Osteoblast (primary cell): ENCODE data around the gene C5. TPM values are rescaled to one million over a fixed set of nuclear protein-coding genes. Genes with fewer than 3 reads are reported as not detected.
"Not testable (repeated sequence)": the region's sequence is repeated elsewhere in the genome, so short reads cannot be mapped to it uniquely, and the experiment has no call there.

Source experiments
- DNase-seq: peaks from one replicate; pipeline ENCODE4 v3.0.0; 2011; ENCODE audit warnings: low spot score, mixed read lengths; ENCODE audit not compliant: insufficient read length; ENCODE audit errors: missing footprints
- H2AFZ ChIP-seq: 2 replicates; pipeline ENCODE4 v1.6.0; 2011; ENCODE audit warnings: mild to moderate bottlenecking, low read length
- H3K27ac ChIP-seq: 2 replicates; pipeline ENCODE4 v1.5.1; 2011; ENCODE audit warnings: mild to moderate bottlenecking, low read depth, low read length, moderate library complexity
- H3K27me3 ChIP-seq: 2 replicates; pipeline ENCODE4 v1.6.0; 2012; ENCODE audit warnings: mild to moderate bottlenecking, control low read depth, inconsistent platforms, low read length, moderate library complexity; ENCODE audit not compliant: insufficient read depth
- H3K36me3 ChIP-seq: 2 replicates; pipeline ENCODE4 v1.5.1; 2011; ENCODE audit warnings: mild to moderate bottlenecking, low read length, control low read depth, moderate library complexity; ENCODE audit not compliant: insufficient read depth
- H3K4me1 ChIP-seq: 2 replicates; pipeline ENCODE4 v1.5.1; 2011; ENCODE audit warnings: mild to moderate bottlenecking, low read length, control low read depth, moderate library complexity; ENCODE audit not compliant: insufficient read depth
- H3K4me2 ChIP-seq: 2 replicates; pipeline ENCODE4 v1.6.0; 2011; ENCODE audit warnings: mild to moderate bottlenecking, low read length; ENCODE audit not compliant: insufficient read depth
- H3K4me3 ChIP-seq: fragments of 200-600 bp; sonication (generic); 3 replicates; pipeline ENCODE4 v1.5.1; 2012; ENCODE audit warnings: mild to moderate bottlenecking, low read length, inconsistent platforms; ENCODE audit not compliant: insufficient read depth
- H3K79me2 ChIP-seq: 2 replicates; pipeline ENCODE4 v1.6.0; 2012; ENCODE audit warnings: mild to moderate bottlenecking, low read length, control low read depth, inconsistent platforms; ENCODE audit not compliant: insufficient read depth
- H3K9me3 ChIP-seq: 2 replicates; pipeline ENCODE4 v1.5.1; 2011; ENCODE audit warnings: low read depth, low read length, control low read depth
- H4K20me1 ChIP-seq: 2 replicates; pipeline ENCODE4 v1.6.0; 2012; ENCODE audit warnings: mild to moderate bottlenecking, low read length, control low read depth; ENCODE audit not compliant: insufficient read depth
- CTCF ChIP-seq: IDR thresholded peaks from 2 replicates; pipeline ENCODE4 v1.5.1; 2011; ENCODE audit warnings: mild to moderate bottlenecking, low read depth, low read length, moderate library complexity; ENCODE audit errors: extremely low read depth
- total RNA-seq: library from RNA; depleted of rRNA; stranded (reverse); fragments of >200 nt; gene quantifications from 2 replicates; pipeline ENCODE4 v1.2.3, GENCODE V29; 2012

C5 gene
- total RNA-seq, 1 donor: 5.1 TPM

GRCh38 chr9:121034529-121034928 is 15.5 kb downstream of the C5 start:
- no peaks in the 10 kb centered on the region for H3K79me2 ChIP-seq
- H3K27ac ChIP-seq: no peak overlapping the region
- H3K4me3 ChIP-seq: no peak overlapping the region
- H2AFZ ChIP-seq: no peak overlapping the region
- no peaks in the 10 kb centered on the region for H3K36me3 ChIP-seq
- H4K20me1 ChIP-seq: no peaks in the 10 kb centered on the region
- no peak overlapping the region for H3K4me2 ChIP-seq
- TF ChIP-seq CTCF: no peak
- DNase-seq: no peak
- no peaks in the 10 kb centered on the region for H3K4me1 ChIP-seq
- no peaks in the 10 kb centered on the region for H3K9me3 ChIP-seq
- H3K27me3 ChIP-seq: no peaks in the 10 kb centered on the region

GRCh38 chr9:121029469-121029868 is 20.6 kb downstream of the C5 start:
- no peak overlapping the region for H3K4me3 ChIP-seq
- H4K20me1 ChIP-seq: no peaks in the 10 kb centered on the region
- no peak for TF ChIP-seq CTCF

GRCh38 chr9:121028285-121028684 is 21.8 kb downstream of the C5 start:
- not testable (repeated sequence) for H3K4me1 ChIP-seq, H2AFZ ChIP-seq, H3K4me2 ChIP-seq, H3K79me2 ChIP-seq, H3K27me3 ChIP-seq, H3K9me3 ChIP-seq, DNase-seq, H3K4me3 ChIP-seq, H3K27ac ChIP-seq, H4K20me1 ChIP-seq, H3K36me3 ChIP-seq

More at GRCh38 chr9:121029469-121029868, 20.6 kb downstream of the C5 start:
- H3K36me3 ChIP-seq: no peaks in the 10 kb centered on the region
- no peak overlapping the region for H2AFZ ChIP-seq
- H3K4me2 ChIP-seq: no peak overlapping the region
- H3K79me2 ChIP-seq: no peaks in the 10 kb centered on the region
- H3K4me1 ChIP-seq: peaks cover 10% of the 10 kb centered on the region
- no peaks in the 10 kb centered on the region for H3K27me3 ChIP-seq
- no peak for DNase-seq
- no peak overlapping the region for H3K27ac ChIP-seq
- H3K9me3 ChIP-seq: no peaks in the 10 kb centered on the region

GRCh38 chr9:121026768-121027167 is 23.3 kb downstream of the C5 start:
- no peaks in the 10 kb centered on the region for H3K36me3 ChIP-seq
- no peaks in the 10 kb centered on the region for H3K27me3 ChIP-seq
- no peak overlapping the region for H3K4me3 ChIP-seq
- no peaks in the 10 kb centered on the region for H3K9me3 ChIP-seq
- H3K27ac ChIP-seq: no peak overlapping the region
- H4K20me1 ChIP-seq: no peaks in the 10 kb centered on the region
- peak overlapping the region; percentile 30 for H2AFZ ChIP-seq
- H3K79me2 ChIP-seq: no peaks in the 10 kb centered on the region
- DNase-seq: peak; percentile 22
- no peak for TF ChIP-seq CTCF
- H3K4me2 ChIP-seq: no peak overlapping the region
- H3K4me1 ChIP-seq: peaks cover 10% of the 10 kb centered on the region

- H3K4me2 ChIP-seq: peak overlapping the region; percentile 2
- H3K4me1 ChIP-seq: peaks cover 10% of the 10 kb centered on the region
- peak; percentile 52 for DNase-seq
Measured at GRCh38 chr9:121026260-121026691, 23.8 kb downstream of the C5 start.

More at GRCh38 chr9:121026260-121026691, 23.8 kb downstream of the C5 start:
- TF ChIP-seq CTCF: no peak
- Histone ChIP-seq H4K20me1 (no peaks in the 10 kb centered on the region), H2AFZ (peak overlapping the region; percentile 30), H3K4me3 (no peak overlapping the region), H3K36me3 (no peaks in the 10 kb centered on the region), H3K79me2 (no peaks in the 10 kb centered on the region), H3K27ac (no peak overlapping the region), H3K9me3 (no peaks in the 10 kb centered on the region), H3K27me3 (no peaks in the 10 kb centered on the region)
